A673 (cell line): ENCODE data around the gene LAMA3. TPM values are rescaled to one million over a fixed set of nuclear protein-coding genes. Genes with fewer than 3 reads are reported as not detected.

Experiments used
- BruUV-seq: library from RNA; stranded (reverse); fragments of 400-500 nt; replicated peaks from 2 replicates; lab custom pipeline; 2021; lab: Mats Ljungman, UMichigan
- CTCF ChIA-PET: fragments of 300-600 bp; sonication (Branson Sonifier 250); formaldehyde crosslinking; loops from one replicate; lab custom pipeline; 2022; ENCODE audit warnings: antibody characterized with exemption; lab: Charles Lee
- POLR2A ChIA-PET: fragments of 300-600 bp; sonication (Branson Sonifier 250); formaldehyde crosslinking; loops from one replicate; lab custom pipeline; 2022; ENCODE audit warnings: antibody characterized with exemption; ENCODE audit not compliant: low non-redundant PET; lab: Charles Lee
- DNase-seq: peaks from one replicate; pipeline ENCODE4 v3.0.0-alpha.2; 2015; ENCODE audit warnings: low spot score
- H3K27ac ChIP-seq: fragments of 200-600 bp; sonication (generic); 2 replicates; pipeline ENCODE4 v1.5.1; 2016; ENCODE audit warnings: mixed run types, low read depth, mild to moderate bottlenecking, mixed read lengths, antibody characterized with exemption, low read length; ENCODE audit not compliant: poor library complexity, severe bottlenecking
- H3K27me3 ChIP-seq: fragments of 200-600 bp; sonication (generic); replicated peaks from 2 replicates; pipeline ENCODE4 v1.6.1; 2017; ENCODE audit warnings: mixed run types, low read depth, mild to moderate bottlenecking, mixed read lengths, antibody characterized with exemption, low read length; ENCODE audit not compliant: insufficient read depth, poor library complexity
- H3K36me3 ChIP-seq: fragments of 200-600 bp; sonication (generic); 2 replicates; pipeline ENCODE4 v1.6.1; 2016; ENCODE audit warnings: mixed run types, mild to moderate bottlenecking, mixed read lengths, antibody characterized with exemption, low read length; ENCODE audit not compliant: insufficient read depth, poor library complexity, severe bottlenecking
- H3K4me1 ChIP-seq: fragments of 200-600 bp; sonication (generic); 2 replicates; pipeline ENCODE4 v1.6.1; 2017; ENCODE audit warnings: mixed run types, mild to moderate bottlenecking, mixed read lengths, antibody characterized with exemption, low read length; ENCODE audit not compliant: insufficient read depth, poor library complexity, severe bottlenecking
- H3K4me3 ChIP-seq: fragments of 200-600 bp; sonication (generic); 2 replicates; pipeline ENCODE4 v1.5.1; 2016; ENCODE audit warnings: low read depth, mixed run types, mild to moderate bottlenecking, mixed read lengths, low read length; ENCODE audit not compliant: poor library complexity, severe bottlenecking
- H3K9me3 ChIP-seq: fragments of 200-600 bp; sonication (generic); 2 replicates; pipeline ENCODE4 v1.6.1; 2016; ENCODE audit warnings: mixed run types, low read depth, mild to moderate bottlenecking, mixed read lengths, antibody characterized with exemption, low read length; ENCODE audit not compliant: poor library complexity, severe bottlenecking
- CTCF ChIP-seq: fragments of 300-800, 200-600 bp; sonication (generic); conservative IDR thresholded peaks from 2 replicates; pipeline ENCODE4 v1.5.1; 2017; ENCODE audit warnings: low read depth, mild to moderate bottlenecking, antibody characterized with exemption, low read length, moderate library complexity, mixed read lengths
- EZH2 ChIP-seq: fragments of 200-600 bp; sonication (generic); IDR thresholded peaks from 2 replicates; pipeline ENCODE4 v1.6.1; 2017; ENCODE audit warnings: borderline replicate concordance, low read depth, mild to moderate bottlenecking, mixed read lengths, antibody characterized with exemption, low read length; ENCODE audit not compliant: poor library complexity, severe bottlenecking
- intact Hi-C: fragments of 100-400 bp; cut with micrococcal nuclease; formaldehyde crosslinking; loops from one replicate; pipeline ENCODE4 v1.10.0; 2022; ENCODE audit not compliant: unreplicated experiment
- total RNA-seq: library from RNA; stranded (reverse); gene quantifications from 2 replicates; pipeline ENCODE4 v1.2.3, GENCODE V29; 2021

The LAMA3 gene
- total RNA-seq, 1 experiment from 2014 or later = 2.7 TPM

- H3K4me1 ChIP-seq = no peaks in the 10 kb centered on the region
- no peak overlapping the region for H3K27ac ChIP-seq
- TF ChIP-seq EZH2 (no peak), CTCF (no peak)
- ChIA-PET CTCF (no interaction called here), POLR2A (no interaction called here)
- no peaks in the 10 kb centered on the region for H3K36me3 ChIP-seq
- DNase-seq = no peak
- BruUV-seq = no TSS peak
- intact Hi-C loops = no loop called here
- H3K4me3 ChIP-seq = no peak overlapping the region
- H3K9me3 ChIP-seq = no peaks in the 10 kb centered on the region
- no peaks in the 10 kb centered on the region for H3K27me3 ChIP-seq
Measured at GRCh38 chr18:23682045-23682444, 7.2 kb upstream of the LAMA3 start.

GRCh38 chr18:23682472-23682871 lies 6.8 kb upstream of the LAMA3 start:
- Histone ChIP-seq H3K9me3 (no peaks in the 10 kb centered on the region), H3K27ac (no peak overlapping the region), H3K36me3 (no peaks in the 10 kb centered on the region), H3K4me1 (no peaks in the 10 kb centered on the region), H3K27me3 (no peaks in the 10 kb centered on the region), H3K4me3 (no peak overlapping the region)
- ChIA-PET POLR2A (no interaction called here), CTCF (no interaction called here)
- intact Hi-C loops = no loop called here
- BruUV-seq = no TSS peak
- TF ChIP-seq EZH2 (no peak), CTCF (no peak)
- no peak for DNase-seq

- Histone ChIP-seq H3K36me3 (no peaks in the 10 kb centered on the region), H3K27me3 (no peaks in the 10 kb centered on the region), H3K4me1 (no peaks in the 10 kb centered on the region), H3K27ac (no peak overlapping the region), H3K4me3 (no peak overlapping the region), H3K9me3 (no peaks in the 10 kb centered on the region)
- ChIA-PET CTCF (no interaction called here), POLR2A (no interaction called here)
- intact Hi-C loops = no loop called here
- BruUV-seq = no TSS peak
- DNase-seq = no peak
- no peak for TF ChIP-seq CTCF
Measured at GRCh38 chr18:23683155-23683554, 6.1 kb upstream of the LAMA3 start.
